Neutrophil (primary cell): ENCODE measurements around the gene CSF2.
"Not testable (repeated sequence)": the region's sequence is repeated elsewhere in the genome, so short reads cannot be mapped to it uniquely, and the experiment has no call there.

Source experiments
- H3K27ac ChIP-seq: fragments of 200-600 bp; sonication (generic); 2 replicates; pipeline ENCODE4 v1.5.1; 2016; ENCODE audit warnings: mild to moderate bottlenecking, moderate library complexity
- H3K27me3 ChIP-seq: fragments of 200-600 bp; sonication (generic); 2 replicates; pipeline ENCODE4 v1.6.0; 2016; ENCODE audit warnings: mild to moderate bottlenecking
- H3K36me3 ChIP-seq: fragments of 200-600 bp; sonication (generic); 2 replicates; pipeline ENCODE4 v1.5.1; 2017
- H3K4me1 ChIP-seq, 2 experiments: fragments of 200-600 bp in 1 of 2; sonication (generic) in 1 of 2; 1 replicate in 1 of 2; 2 replicates in 1 of 2; pipeline versions ENCODE4 v1.5.1 to v1.6.1; 2013 to 2016; ENCODE audit warnings: low read depth in 1 of 2, low read length in 1 of 2, mild to moderate bottlenecking in 1 of 2, moderate library complexity in 1 of 2; ENCODE audit not compliant: control insufficient read depth in 1 of 2, insufficient read depth in 1 of 2
- H3K4me3 ChIP-seq, 2 experiments: fragments of 200-600 bp in 1 of 2; sonication (generic) in 1 of 2; 1 replicate in 1 of 2; 2 replicates in 1 of 2; pipeline ENCODE4 v1.5.1; 2013 to 2016; ENCODE audit warnings: low read depth in 1 of 2, low read length in 1 of 2, mild to moderate bottlenecking in 1 of 2, moderate library complexity in 1 of 2
- H3K9me3 ChIP-seq: fragments of 200-600 bp; sonication (generic); 2 replicates; pipeline ENCODE4 v1.5.1; 2016
- TF ChIP-seq, protein P1 (sequence below): fragments of 200-600 bp; sonication (generic); IDR thresholded peaks from 2 replicates; pipeline ENCODE4 v1.5.1; 2016; ENCODE audit warnings: antibody characterized with exemption

CSF2 gene

DNA sequence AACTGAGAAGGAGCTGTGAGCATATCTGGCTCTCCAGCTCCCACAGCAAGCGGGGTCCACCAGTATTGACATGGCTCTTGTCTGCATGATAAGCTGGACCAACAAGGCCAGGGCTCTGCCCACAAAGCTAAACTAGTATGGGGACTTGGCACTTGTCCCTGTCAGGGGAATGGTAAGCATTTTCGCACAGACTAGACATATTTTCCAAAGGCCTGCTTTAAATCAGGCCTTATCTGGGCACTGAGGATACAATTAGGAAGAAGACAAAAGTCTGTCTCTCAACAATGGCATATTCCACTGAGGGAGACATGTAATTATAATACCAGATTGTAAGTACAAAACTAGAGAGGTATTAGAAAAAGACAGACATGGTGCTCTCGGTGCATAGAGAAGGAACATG, 32.1 kb downstream of the CSF2 start:
- H3K27ac ChIP-seq, result no peak overlapping the region
- H3K4me3 ChIP-seq, result no peak overlapping the region
- H3K27me3 ChIP-seq, result no peaks in the 10 kb centered on the region
- H3K9me3 ChIP-seq, result no peaks in the 10 kb centered on the region
- H3K36me3 ChIP-seq, result no peaks in the 10 kb centered on the region
- TF ChIP-seq, protein P1, sequence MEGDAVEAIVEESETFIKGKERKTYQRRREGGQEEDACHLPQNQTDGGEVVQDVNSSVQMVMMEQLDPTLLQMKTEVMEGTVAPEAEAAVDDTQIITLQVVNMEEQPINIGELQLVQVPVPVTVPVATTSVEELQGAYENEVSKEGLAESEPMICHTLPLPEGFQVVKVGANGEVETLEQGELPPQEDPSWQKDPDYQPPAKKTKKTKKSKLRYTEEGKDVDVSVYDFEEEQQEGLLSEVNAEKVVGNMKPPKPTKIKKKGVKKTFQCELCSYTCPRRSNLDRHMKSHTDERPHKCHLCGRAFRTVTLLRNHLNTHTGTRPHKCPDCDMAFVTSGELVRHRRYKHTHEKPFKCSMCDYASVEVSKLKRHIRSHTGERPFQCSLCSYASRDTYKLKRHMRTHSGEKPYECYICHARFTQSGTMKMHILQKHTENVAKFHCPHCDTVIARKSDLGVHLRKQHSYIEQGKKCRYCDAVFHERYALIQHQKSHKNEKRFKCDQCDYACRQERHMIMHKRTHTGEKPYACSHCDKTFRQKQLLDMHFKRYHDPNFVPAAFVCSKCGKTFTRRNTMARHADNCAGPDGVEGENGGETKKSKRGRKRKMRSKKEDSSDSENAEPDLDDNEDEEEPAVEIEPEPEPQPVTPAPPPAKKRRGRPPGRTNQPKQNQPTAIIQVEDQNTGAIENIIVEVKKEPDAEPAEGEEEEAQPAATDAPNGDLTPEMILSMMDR, result no peak
- H3K4me1 ChIP-seq, result peaks cover 23 to 39% of the 10 kb centered on the region in 2 experiments

DNA sequence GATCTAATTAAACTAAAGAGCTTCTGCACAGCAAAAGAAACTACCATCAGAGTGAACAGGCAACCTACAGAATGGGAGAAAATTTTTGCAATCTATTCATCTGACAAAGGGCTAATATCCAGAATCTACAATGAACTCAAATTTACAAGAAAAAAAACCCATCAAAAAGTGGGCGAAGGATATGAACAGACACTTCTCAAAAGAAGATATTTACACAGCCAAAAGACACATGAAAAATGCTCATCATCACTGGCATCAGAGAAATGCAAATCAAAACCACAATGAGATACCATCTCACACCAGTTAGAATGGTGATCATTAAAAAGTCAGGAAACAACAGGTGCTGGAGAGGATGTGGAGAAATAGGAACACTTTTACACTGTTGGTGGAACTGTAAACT, 34.9 kb downstream of the CSF2 start:
- not testable (repeated sequence) for H3K27me3 ChIP-seq, H3K4me3 ChIP-seq, H3K27ac ChIP-seq, H3K9me3 ChIP-seq, H3K36me3 ChIP-seq
- H3K4me1 ChIP-seq, result peaks cover 8 to 14% of the 10 kb centered on the region in 2 experiments

DNA sequence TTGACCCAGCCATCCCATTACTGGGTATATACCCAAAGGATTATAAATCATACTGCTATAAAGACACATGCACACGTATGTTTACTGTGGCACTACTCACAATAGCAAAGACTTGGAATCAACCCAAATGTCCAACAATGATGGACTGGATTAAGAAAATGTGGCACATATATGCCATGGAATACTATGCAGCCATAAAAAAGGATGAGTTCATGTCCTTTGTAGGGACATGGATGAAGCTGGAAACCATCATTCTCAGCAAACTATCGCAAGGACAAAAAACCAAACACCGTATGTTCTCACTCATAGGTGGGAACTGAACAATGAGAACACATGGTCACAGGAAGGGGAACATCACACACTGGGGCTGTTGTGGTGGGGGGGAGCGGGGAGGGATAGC, 35.4 kb downstream of the CSF2 start:
- H3K27me3 ChIP-seq, H3K9me3 ChIP-seq, H3K27ac ChIP-seq, H3K36me3 ChIP-seq, H3K4me1 ChIP-seq, H3K4me3 ChIP-seq: not testable (repeated sequence)

DNA sequence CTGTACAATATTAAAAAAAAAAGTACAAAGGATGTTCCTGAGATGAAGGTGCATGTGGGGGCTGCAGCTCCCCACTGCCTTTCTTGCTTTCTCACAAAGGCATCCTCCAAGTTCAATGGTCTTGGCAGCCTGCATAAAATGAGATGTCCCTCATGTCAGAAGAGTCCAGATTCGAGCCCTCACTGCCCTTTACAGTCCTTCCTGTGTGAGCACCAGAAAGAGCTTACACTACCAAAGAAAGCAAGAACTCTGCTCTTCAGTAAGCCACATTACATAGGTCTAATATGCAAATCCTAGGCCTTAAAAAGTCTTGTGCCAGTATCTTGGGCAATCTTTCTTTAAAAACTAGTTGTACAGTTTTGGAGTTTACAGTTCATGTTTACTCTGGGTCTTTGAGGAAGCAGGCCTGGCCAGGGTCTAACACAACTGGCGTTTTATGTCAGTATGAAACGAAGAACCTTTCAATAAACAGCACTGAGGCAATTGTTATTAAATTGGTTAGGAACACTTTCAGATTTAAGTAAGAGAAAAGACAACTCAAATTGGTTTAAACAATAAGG, 36.0 kb downstream of the CSF2 start:
- Histone ChIP-seq H3K4me1 (peaks cover 1 to 8% of the 10 kb centered on the region in 2 experiments), H3K27me3 (no peaks in the 10 kb centered on the region), H3K36me3 (no peaks in the 10 kb centered on the region), H3K9me3 (no peaks in the 10 kb centered on the region), H3K27ac (no peak overlapping the region), H3K4me3 (no peak overlapping the region)
- TF ChIP-seq, protein P1, result no peak

DNA sequence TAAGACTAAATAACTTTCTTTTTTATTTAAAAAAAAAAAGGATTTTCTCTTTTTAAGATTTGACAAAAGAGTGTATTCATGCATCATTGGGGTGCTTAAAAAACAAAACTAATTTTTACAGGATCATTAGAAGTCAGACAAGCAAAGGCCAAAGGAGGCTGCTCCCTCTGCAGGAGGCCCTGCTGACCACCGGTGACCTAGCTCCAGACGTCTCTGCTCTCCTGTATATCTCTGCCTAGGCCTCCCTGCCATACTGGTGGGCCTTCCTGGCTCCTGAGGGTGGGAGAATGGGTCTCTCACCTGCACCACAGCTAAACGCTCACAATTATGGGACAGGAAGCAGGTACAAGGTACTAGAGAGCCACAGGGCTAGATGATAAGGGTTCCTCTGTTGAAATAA, 36.6 kb downstream of the CSF2 start:
- peaks cover 2 to 10% of the 10 kb centered on the region in 2 experiments for H3K4me1 ChIP-seq
- H3K36me3 ChIP-seq, result no peaks in the 10 kb centered on the region
- no peaks in the 10 kb centered on the region for H3K27me3 ChIP-seq
- no peaks in the 10 kb centered on the region for H3K9me3 ChIP-seq
- H3K4me3 ChIP-seq, result no peak overlapping the region
- no peak overlapping the region for H3K27ac ChIP-seq
- TF ChIP-seq, protein P1, result no peak

DNA sequence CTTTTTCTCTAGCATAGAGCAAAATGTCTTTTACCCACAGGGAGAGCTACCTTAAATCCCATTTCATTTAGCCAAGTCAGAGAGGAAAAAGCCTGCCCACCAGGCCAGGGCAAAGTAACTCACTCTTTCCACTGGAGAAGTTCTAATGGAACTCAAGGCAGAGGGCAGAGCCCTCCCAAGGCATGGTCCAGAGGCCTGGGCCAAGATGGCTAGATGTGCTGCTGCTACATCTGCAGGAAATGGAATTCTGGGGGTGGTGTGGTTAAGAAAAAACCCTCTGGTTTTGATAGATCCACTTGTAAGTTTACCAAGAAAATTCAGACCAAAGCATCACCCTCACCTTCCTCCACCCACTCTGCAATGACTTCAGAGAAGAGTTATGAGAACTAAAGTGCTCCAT, 37.3 kb downstream of the CSF2 start:
- TF ChIP-seq, protein P1, result no peak
- Histone ChIP-seq H3K27ac (no peak overlapping the region), H3K9me3 (no peaks in the 10 kb centered on the region), H3K4me1 (peaks cover 2 to 10% of the 10 kb centered on the region in 2 experiments), H3K27me3 (no peaks in the 10 kb centered on the region), H3K36me3 (no peaks in the 10 kb centered on the region), H3K4me3 (no peak overlapping the region)

DNA sequence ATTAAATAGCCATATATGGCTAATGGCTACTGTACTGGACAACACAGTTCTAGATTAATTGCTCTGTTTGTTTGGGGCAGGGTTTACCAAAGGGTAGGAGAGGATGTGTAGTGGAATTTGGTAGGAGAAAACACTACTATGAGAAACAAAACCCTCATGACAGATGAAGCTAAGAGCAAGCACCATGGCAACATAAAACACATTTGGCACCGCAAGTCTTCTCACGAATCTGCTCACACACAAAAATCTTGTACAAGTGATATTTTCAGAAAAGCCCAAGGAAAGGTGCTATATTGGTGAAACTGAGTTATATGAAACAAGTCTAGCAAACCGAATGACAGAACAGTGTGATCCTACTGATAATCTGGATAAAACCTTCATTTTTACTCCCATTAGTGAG, 38.5 kb downstream of the CSF2 start:
- Histone ChIP-seq H3K4me1 (peaks cover 2 to 10% of the 10 kb centered on the region in 2 experiments), H3K36me3 (no peaks in the 10 kb centered on the region)
- TF ChIP-seq, protein P1, result no peak

More for the DNA sequence above, 38.5 kb downstream of the CSF2 start:
- H3K9me3 ChIP-seq, result no peaks in the 10 kb centered on the region
- H3K4me3 ChIP-seq, result no peak overlapping the region
- no peak overlapping the region for H3K27ac ChIP-seq
- peaks cover 3% of the 10 kb centered on the region for H3K27me3 ChIP-seq
